GM23338 (cell line): ENCODE measurements around the gene C22orf23. TPM values are rescaled to one million over a fixed set of nuclear protein-coding genes. Genes with fewer than 3 reads are reported as not detected.

Experiments
- ATAC-seq: fragments of 200-7000 bp; cut with Tn5 transposase; 3 replicates; pipeline ENCODE4 v1.9.1; 2020
- DNase-seq: peaks from one replicate; pipeline ENCODE4 v3.0.0-alpha.2; 2015; ENCODE audit warnings: low spot score
- H2AFZ ChIP-seq: fragments of 200-600 bp; sonication (generic); 2 replicates; pipeline ENCODE4 v1.8.0; 2016; ENCODE audit warnings: antibody characterized with exemption, mild to moderate bottlenecking, moderate library complexity
- H3F3A ChIP-seq: fragments of 200-600 bp; sonication (generic); replicated peaks from 2 replicates; pipeline ENCODE4 v1.8.0; 2017; ENCODE audit warnings: antibody characterized with exemption, mixed run types, low read depth
- H3K27ac ChIP-seq: fragments of 200-600 bp; sonication (generic); 2 replicates; pipeline ENCODE4 v1.6.1; 2016; ENCODE audit warnings: low read depth
- H3K27me3 ChIP-seq: fragments of 200-600 bp; sonication (generic); 2 replicates; pipeline ENCODE4 v1.8.0; 2016; ENCODE audit warnings: mild to moderate bottlenecking, mixed run types, moderate library complexity; ENCODE audit not compliant: insufficient read depth
- H3K36me3 ChIP-seq: fragments of 200-600 bp; sonication (generic); 2 replicates; pipeline ENCODE4 v1.8.0; 2016; ENCODE audit warnings: mild to moderate bottlenecking; ENCODE audit not compliant: insufficient read depth
- H3K4me1 ChIP-seq: fragments of 200-600 bp; sonication (generic); 2 replicates; pipeline ENCODE4 v1.8.0; 2016; ENCODE audit warnings: mild to moderate bottlenecking, moderate library complexity; ENCODE audit not compliant: insufficient read depth
- H3K4me2 ChIP-seq: fragments of 200-600 bp; sonication (generic); 2 replicates; pipeline ENCODE4 v1.7.1; 2017; ENCODE audit warnings: mixed run types
- H3K4me3 ChIP-seq: fragments of 200-600 bp; sonication (generic); 2 replicates; pipeline ENCODE4 v1.6.1; 2016; ENCODE audit warnings: mixed run types
- H3K79me2 ChIP-seq: fragments of 200-600 bp; sonication (generic); replicated peaks from 2 replicates; pipeline ENCODE4 v1.8.0; 2017; ENCODE audit warnings: mild to moderate bottlenecking; ENCODE audit not compliant: insufficient read depth
- H3K9me2 ChIP-seq: fragments of 200-600 bp; sonication (generic); 2 replicates; pipeline ENCODE4 v1.8.0; 2017; ENCODE audit not compliant: insufficient read depth
- H4K20me1 ChIP-seq: fragments of 200-600 bp; sonication (generic); replicated peaks from 2 replicates; pipeline ENCODE4 v1.8.0; 2017; ENCODE audit warnings: mild to moderate bottlenecking; ENCODE audit not compliant: insufficient read depth
- H3K27ac Mint-ChIP-seq: 2 replicates; pipeline ENCODE4 v1.8.0; 2020; ENCODE audit warnings: inconsistent platforms, mild to moderate bottlenecking, moderate library complexity, mixed read lengths
- H3K27me3 Mint-ChIP-seq: 3 replicates; pipeline ENCODE4 v1.8.0; 2022; ENCODE audit warnings: low read depth, mild to moderate bottlenecking, moderate library complexity, mixed read lengths, inconsistent platforms; ENCODE audit not compliant: insufficient read depth, poor library complexity
- H3K36me3 Mint-ChIP-seq: 3 replicates; pipeline ENCODE4 v1.8.0; 2021; ENCODE audit warnings: low read depth, mild to moderate bottlenecking, inconsistent platforms, moderate library complexity, mixed read lengths
- H3K4me1 Mint-ChIP-seq: 3 replicates; pipeline ENCODE4 v1.8.0; 2020; ENCODE audit warnings: mild to moderate bottlenecking, inconsistent platforms, mixed read lengths
- H3K4me3 Mint-ChIP-seq: 3 replicates; pipeline ENCODE4 v1.8.0; 2021; ENCODE audit warnings: moderate library complexity, mild to moderate bottlenecking, inconsistent platforms, mixed read lengths
- H3K9me3 Mint-ChIP-seq: 3 replicates; pipeline ENCODE4 v1.8.0; 2020; ENCODE audit warnings: moderate library complexity, mild to moderate bottlenecking, inconsistent platforms, mixed read lengths
- CREB1 ChIP-seq: fragments of 250-450 bp; sonication (Bioruptor Pico); IDR thresholded peaks from 2 replicates; pipeline ENCODE4 v1.5.0; 2020; ENCODE audit warnings: low read depth, mild to moderate bottlenecking, moderate library complexity
- CTCF ChIP-seq, 2 experiments: fragments of 200-600 bp in 1 of 2; sonication (generic) in 1 of 2; conservative IDR thresholded peaks; 2 replicates each; pipeline versions ENCODE4 v1.5.1 to v1.6.1; 2016 to 2017; ENCODE audit warnings: antibody characterized with exemption in 2 of 2, low read depth in 2 of 2, mild to moderate bottlenecking in 2 of 2, moderate library complexity in 1 of 2
- EZH2 ChIP-seq: fragments of 200-600 bp; sonication (generic); IDR thresholded peaks from one replicate; pipeline ENCODE4 v1.8.0; 2017; ENCODE audit warnings: antibody characterized with exemption, mild to moderate bottlenecking, low read depth; ENCODE audit not compliant: unreplicated experiment
- EZH2phosphoT487 ChIP-seq: fragments of 200-600 bp; sonication (generic); IDR thresholded peaks from one replicate; pipeline ENCODE4 v1.8.1; 2018; ENCODE audit warnings: antibody characterized with exemption; ENCODE audit not compliant: unreplicated experiment
- JUNB ChIP-seq: IDR thresholded peaks from one replicate; pipeline ENCODE4 v1.6.1; 2016; ENCODE audit warnings: antibody characterized with exemption; ENCODE audit not compliant: unreplicated experiment
- POLR2AphosphoS5 ChIP-seq: IDR thresholded peaks from 2 replicates; pipeline ENCODE4 v1.6.1; 2016; ENCODE audit warnings: antibody characterized with exemption, low read depth
- ZNF331 ChIP-seq: fragments of 250-450 bp; sonication (Bioruptor Pico); IDR thresholded peaks from 2 replicates; pipeline ENCODE4 v1.5.0; 2020; ENCODE audit warnings: low read depth, mild to moderate bottlenecking, moderate library complexity
- ZNF462 ChIP-seq: fragments of 250-450 bp; sonication (Bioruptor Pico); IDR thresholded peaks from 2 replicates; pipeline ENCODE4 v1.5.0; 2020; ENCODE audit warnings: mild to moderate bottlenecking, moderate library complexity
- polyA plus RNA-seq: library from polyadenylated mRNA; unstranded; fragments of >200 nt; fragmentation: Nextera tagmentation; extraction: Ambion mirVana; gene quantifications from 2 replicates; pipeline ENCODE4 v1.2.1, GENCODE V29; 2016
- total RNA-seq: library from RNA; depleted of rRNA; stranded (reverse); fragments of >200 nt; shearing (Covaris generic); gene quantifications from 2 replicates; pipeline ENCODE4 v1.2.3, GENCODE V29; 2014
- TF ChIP-seq, protein P1 (sequence below): IDR thresholded peaks from one replicate; pipeline ENCODE4 v1.6.1; 2018; ENCODE audit warnings: antibody characterized with exemption; ENCODE audit not compliant: unreplicated experiment

Gene C22orf23
- total and polyA plus RNA-seq, 2 experiments from 2014 or later: 0.38 TPM; not detected in 1

DNA sequence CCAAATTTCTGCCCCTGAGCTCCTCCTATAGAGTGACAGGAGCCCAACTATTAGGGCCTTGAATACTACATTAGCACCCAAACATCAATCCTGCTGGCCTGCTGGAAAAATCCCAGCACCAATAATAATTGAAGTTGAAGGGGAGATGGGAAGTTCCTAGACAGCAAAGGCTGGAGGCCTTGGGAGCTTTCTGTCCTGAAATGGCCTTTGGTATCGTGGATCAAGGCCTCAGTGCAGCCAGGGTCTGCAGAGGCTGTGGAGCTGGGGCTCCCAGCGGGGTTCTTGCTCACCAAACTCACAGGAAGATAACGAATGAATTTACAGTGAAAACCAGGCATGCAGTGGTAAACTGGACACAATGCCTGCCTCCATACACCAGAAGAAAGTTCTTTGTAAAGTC, 56.5 kb downstream of the C22orf23 start:
- Histone ChIP-seq H4K20me1 (no peaks in the 10 kb centered on the region; the same call in 1 of the 2 replicates), H3K4me1 (peaks cover 44% of the 10 kb centered on the region), H3K27me3 (no peaks in the 10 kb centered on the region), H3K4me3 (no peak overlapping the region), H3K36me3 (no peaks in the 10 kb centered on the region; the same call in 1 of the 2 replicates), H3K9me2 (no peaks in the 10 kb centered on the region), H3K79me2 (no peaks in the 10 kb centered on the region), H2AFZ (no peak overlapping the region), H3K4me2 (no peak overlapping the region), H3F3A (peaks cover 16% of the 10 kb centered on the region), H3K27ac (peak overlapping the region; percentile 94)
- DNase-seq: no peak
- Mint-ChIP-seq H3K4me1 (peaks cover 49% of the 10 kb centered on the region), H3K4me3 (no peak overlapping the region; the same call in 2 of the 3 replicates), H3K36me3 (peaks cover 3% of the 10 kb centered on the region; the same call in 2 of the 3 replicates), H3K27ac (peak overlapping the region; percentile 89), H3K9me3 (no peaks in the 10 kb centered on the region; the same call in 2 of the 3 replicates), H3K27me3 (peaks cover 10% of the 10 kb centered on the region)
- TF ChIP-seq ZNF462 (CRISPR knock-in tag): no peak
- no peak for ATAC-seq

DNA sequence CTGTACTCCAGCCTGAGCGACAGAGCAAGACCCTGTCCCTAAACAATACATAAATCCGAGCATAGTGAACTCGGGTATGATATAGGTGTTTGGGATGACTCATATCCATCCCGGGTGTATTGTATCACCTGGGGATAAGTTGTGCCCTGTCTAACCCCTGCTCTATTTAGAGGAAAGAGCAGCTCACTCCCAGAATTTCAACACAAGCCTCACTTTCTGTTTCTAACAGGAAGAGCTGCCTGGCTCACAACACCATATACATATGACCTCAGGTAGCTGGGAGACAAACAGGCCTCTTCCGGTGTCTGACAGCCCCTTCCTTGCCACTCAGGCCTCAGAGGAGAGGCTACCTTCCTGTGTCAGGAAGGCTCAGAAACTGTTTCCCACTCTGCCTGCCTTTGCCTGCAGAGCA, 57.2 kb downstream of the C22orf23 start:
- H4K20me1 ChIP-seq: no peaks in the 10 kb centered on the region; the same call in 1 of the 2 replicates
- H3K9me2 ChIP-seq: no peaks in the 10 kb centered on the region
- Mint-ChIP-seq H3K36me3 (peaks cover 7% of the 10 kb centered on the region), H3K4me1 (peaks cover 49% of the 10 kb centered on the region), H3K27me3 (peaks cover 10% of the 10 kb centered on the region), H3K27ac (peak overlapping the region; percentile 89), H3K4me3 (no peak overlapping the region), H3K9me3 (no peaks in the 10 kb centered on the region)
- peaks cover 44% of the 10 kb centered on the region for H3K4me1 ChIP-seq
- H3F3A ChIP-seq: peaks cover 24% of the 10 kb centered on the region
- H3K4me2 ChIP-seq: no peak overlapping the region; the same call in 1 of the 2 replicates
- H3K36me3 ChIP-seq: no peaks in the 10 kb centered on the region; the same call in 1 of the 2 replicates
- H3K27ac ChIP-seq: peak overlapping the region; percentile 94
- no peak overlapping the region for H3K4me3 ChIP-seq
- no peak overlapping the region for H2AFZ ChIP-seq
- no peaks in the 10 kb centered on the region for H3K27me3 ChIP-seq
- no peaks in the 10 kb centered on the region for H3K79me2 ChIP-seq
- DNase-seq: peak; percentile 43
- ATAC-seq: peak; percentile 3; the same call in 1 of the 3 replicates
- TF ChIP-seq EZH2: no peak
- no peak for TF ChIP-seq ZNF331 (CRISPR knock-in tag)
- TF ChIP-seq, protein P1, sequence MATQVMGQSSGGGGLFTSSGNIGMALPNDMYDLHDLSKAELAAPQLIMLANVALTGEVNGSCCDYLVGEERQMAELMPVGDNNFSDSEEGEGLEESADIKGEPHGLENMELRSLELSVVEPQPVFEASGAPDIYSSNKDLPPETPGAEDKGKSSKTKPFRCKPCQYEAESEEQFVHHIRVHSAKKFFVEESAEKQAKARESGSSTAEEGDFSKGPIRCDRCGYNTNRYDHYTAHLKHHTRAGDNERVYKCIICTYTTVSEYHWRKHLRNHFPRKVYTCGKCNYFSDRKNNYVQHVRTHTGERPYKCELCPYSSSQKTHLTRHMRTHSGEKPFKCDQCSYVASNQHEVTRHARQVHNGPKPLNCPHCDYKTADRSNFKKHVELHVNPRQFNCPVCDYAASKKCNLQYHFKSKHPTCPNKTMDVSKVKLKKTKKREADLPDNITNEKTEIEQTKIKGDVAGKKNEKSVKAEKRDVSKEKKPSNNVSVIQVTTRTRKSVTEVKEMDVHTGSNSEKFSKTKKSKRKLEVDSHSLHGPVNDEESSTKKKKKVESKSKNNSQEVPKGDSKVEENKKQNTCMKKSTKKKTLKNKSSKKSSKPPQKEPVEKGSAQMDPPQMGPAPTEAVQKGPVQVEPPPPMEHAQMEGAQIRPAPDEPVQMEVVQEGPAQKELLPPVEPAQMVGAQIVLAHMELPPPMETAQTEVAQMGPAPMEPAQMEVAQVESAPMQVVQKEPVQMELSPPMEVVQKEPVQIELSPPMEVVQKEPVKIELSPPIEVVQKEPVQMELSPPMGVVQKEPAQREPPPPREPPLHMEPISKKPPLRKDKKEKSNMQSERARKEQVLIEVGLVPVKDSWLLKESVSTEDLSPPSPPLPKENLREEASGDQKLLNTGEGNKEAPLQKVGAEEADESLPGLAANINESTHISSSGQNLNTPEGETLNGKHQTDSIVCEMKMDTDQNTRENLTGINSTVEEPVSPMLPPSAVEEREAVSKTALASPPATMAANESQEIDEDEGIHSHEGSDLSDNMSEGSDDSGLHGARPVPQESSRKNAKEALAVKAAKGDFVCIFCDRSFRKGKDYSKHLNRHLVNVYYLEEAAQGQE: no peak
- TF ChIP-seq CREB1 (CRISPR knock-in tag): no peak
- TF ChIP-seq CTCF (conservative IDR thresholded peaks at IDR 0.05; ENCODE audit: low read depth in 2 of 2): no peak
- TF ChIP-seq POLR2AphosphoS5: no peak
- TF ChIP-seq EZH2phosphoT487: no peak
- no peak for TF ChIP-seq JUNB
